ENCODE results near the gene SNX10. TPM values are rescaled to one million over a fixed set of nuclear protein-coding genes. Genes with fewer than 3 reads are reported as not detected.

SNX10 gene
- total RNA-seq, 6 experiments from 2014 or later, result not detected

- no peak for DNase-seq
- Mint-ChIP-seq H3K4me3 (no peak overlapping the region), H3K27ac (no peak overlapping the region), H3K36me3 (ENCODE audit: low read depth) (no peaks in the 10 kb centered on the region), H3K4me1 (ENCODE audit: low read depth) (no peaks in the 10 kb centered on the region), H3K27me3 (ENCODE audit: insufficient read depth) (peaks cover under 1% of the 10 kb centered on the region; the same call in 1 of the 2 replicates), H3K9me3 (no peaks in the 10 kb centered on the region; the same call in 1 of the 2 replicates)
- no peak for TF ChIP-seq CTCF (IDR thresholded peaks at IDR 0.05)
Observed at GRCh38 chr7:26417911-26418413, 126.3 kb downstream of the SNX10 start.

- H3K27me3 Mint-ChIP-seq (ENCODE audit: insufficient read depth), result peaks cover 2% of the 10 kb centered on the region; the same call in 1 of the 2 replicates
Observed at GRCh38 chr7:26419198-26419597, 127.5 kb downstream of the SNX10 start.

GRCh38 chr7:26420422-26421019 lies 128.9 kb downstream of the SNX10 start:
- no peak for TF ChIP-seq CTCF (IDR thresholded peaks at IDR 0.05)
- Mint-ChIP-seq H3K4me1 (ENCODE audit: low read depth) (no peaks in the 10 kb centered on the region), H3K27me3 (ENCODE audit: insufficient read depth) (peaks cover 2% of the 10 kb centered on the region; the same call in 1 of the 2 replicates), H3K4me3 (no peak overlapping the region), H3K36me3 (ENCODE audit: low read depth) (no peaks in the 10 kb centered on the region), H3K9me3 (peaks cover 8% of the 10 kb centered on the region), H3K27ac (no peak overlapping the region)
- DNase-seq, result no peak

More at GRCh38 chr7:26419198-26419597, 127.5 kb downstream of the SNX10 start:
- no peak for TF ChIP-seq CTCF (IDR thresholded peaks at IDR 0.05)
- Mint-ChIP-seq H3K27ac (no peak overlapping the region), H3K36me3 (ENCODE audit: low read depth) (no peaks in the 10 kb centered on the region), H3K4me3 (no peak overlapping the region), H3K4me1 (ENCODE audit: low read depth) (no peaks in the 10 kb centered on the region), H3K9me3 (peaks cover 8% of the 10 kb centered on the region)
- no peak for DNase-seq

DNA sequence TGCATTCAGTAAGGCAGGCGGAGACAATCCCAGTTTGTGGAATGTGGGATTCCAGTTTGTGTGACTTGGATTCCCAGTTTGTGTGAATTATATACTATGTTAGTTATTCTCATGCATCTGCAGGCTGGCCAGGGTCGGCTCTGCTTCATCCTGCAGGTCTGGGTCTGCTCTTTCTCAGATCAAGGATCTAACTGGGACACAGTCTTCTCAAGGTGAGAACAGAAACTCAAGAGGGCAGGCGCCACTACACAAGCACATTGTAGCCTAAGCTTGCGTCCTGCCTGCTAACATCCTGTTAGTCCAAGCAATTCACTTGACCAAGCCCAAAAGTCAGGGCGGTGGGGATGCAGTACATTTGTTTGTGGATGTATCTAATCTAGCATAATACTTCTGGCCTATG lies 131.1 kb downstream of the SNX10 start:
- peaks cover 2% of the 10 kb centered on the region for H3K27me3 Mint-ChIP-seq (ENCODE audit: insufficient read depth)
- H3K9me3 Mint-ChIP-seq, result peaks cover 13% of the 10 kb centered on the region
- H3K36me3 Mint-ChIP-seq (ENCODE audit: low read depth), result no peaks in the 10 kb centered on the region
- DNase-seq, result no peak
- TF ChIP-seq CTCF (IDR thresholded peaks at IDR 0.05), result no peak
- no peak overlapping the region for H3K4me3 Mint-ChIP-seq
- H3K27ac Mint-ChIP-seq, result no peak overlapping the region
- H3K4me1 Mint-ChIP-seq (ENCODE audit: low read depth), result no peaks in the 10 kb centered on the region

- Mint-ChIP-seq H3K9me3 (peaks cover 13% of the 10 kb centered on the region), H3K36me3 (ENCODE audit: low read depth) (no peaks in the 10 kb centered on the region), H3K27me3 (ENCODE audit: insufficient read depth) (peaks cover 2% of the 10 kb centered on the region), H3K4me1 (ENCODE audit: low read depth) (no peaks in the 10 kb centered on the region), H3K27ac (no peak overlapping the region), H3K4me3 (no peak overlapping the region)
- DNase-seq, result no peak
- TF ChIP-seq CTCF (IDR thresholded peaks at IDR 0.05), result no peak
Observed at GRCh38 chr7:26423436-26423835, 131.8 kb downstream of the SNX10 start.

Other genes starting within 250 kb of the SNX10 start
- gene NFE2L3, start 139.7 kb upstream of the SNX10 start, total RNA-seq (2021; fragmentation: NEBNext Ultra II Directional; extraction: Animal tissue kit (Norgen Biotek cat#: 25700)), result 1 to 10 TPM; 2.3 to 6.5 (median 2.7) TPM
- gene HNRNPA2B1, start 91.1 kb upstream of the SNX10 start, total RNA-seq (2021; fragmentation: NEBNext Ultra II Directional; extraction: Animal tissue kit (Norgen Biotek cat#: 25700)), result 100 to 1,000 TPM; 403 to 643 (median 565) TPM
- 100 to 1,000 TPM; 115 to 150 (median 140) TPM for gene CBX3, start 90.1 kb upstream of the SNX10 start, total RNA-seq (2021; fragmentation: NEBNext Ultra II Directional; extraction: Animal tissue kit (Norgen Biotek cat#: 25700))